Suprapubic skin (tissue), 3 donors: ENCODE results near the gene ULK4.
"Not testable (repeated sequence)": the region's sequence is repeated elsewhere in the genome, so short reads cannot be mapped to it uniquely, and the experiment has no call there.

Experiments used
- EP300 ChIP-seq: sonication (generic); formaldehyde crosslinking; IDR thresholded peaks from one replicate; pipeline ENCODE4 v1.6.1; 2017; ENCODE audit warnings: antibody characterized with exemption
- POLR2A ChIP-seq, 2 donors: fragments of 450-650 bp; IDR thresholded peaks; one replicate each; pipeline ENCODE4 v1.6.1; 2017; ENCODE audit warnings: antibody characterized with exemption in 2 of 2, mild to moderate bottlenecking in 2 of 2, moderate library complexity in 2 of 2
- TF ChIP-seq, protein P1 (sequence below), 2 donors: fragments of 200-600 bp in 1 of 2; fragments of 450-650 bp in 1 of 2; sonication (generic) in 1 of 2; IDR thresholded peaks; one replicate each; pipeline ENCODE4 v1.5.1; 2016 to 2019; ENCODE audit warnings: antibody characterized with exemption in 2 of 2, mild to moderate bottlenecking in 1 of 2, moderate library complexity in 1 of 2

DNA sequence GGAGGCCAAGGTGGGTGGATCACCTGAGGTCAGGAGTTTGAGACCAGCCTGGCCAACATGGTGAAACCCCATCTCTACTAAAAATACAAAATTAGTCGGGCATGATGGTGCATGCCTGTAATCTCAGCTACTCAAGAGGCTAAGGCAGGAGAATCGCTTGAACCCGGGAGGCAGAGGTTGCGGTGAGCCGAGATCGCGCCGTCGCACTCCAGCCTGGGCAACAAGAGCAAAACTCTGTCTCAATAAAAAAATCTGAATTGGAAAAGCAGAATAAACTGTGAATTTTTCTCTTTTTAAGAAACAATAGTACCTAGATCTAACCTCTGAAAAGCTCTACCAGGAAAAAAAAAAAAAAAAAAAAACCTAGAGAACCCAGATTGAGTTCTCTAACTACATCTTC, 84.2 kb downstream of the ULK4 start:
- TF ChIP-seq, protein P1, sequence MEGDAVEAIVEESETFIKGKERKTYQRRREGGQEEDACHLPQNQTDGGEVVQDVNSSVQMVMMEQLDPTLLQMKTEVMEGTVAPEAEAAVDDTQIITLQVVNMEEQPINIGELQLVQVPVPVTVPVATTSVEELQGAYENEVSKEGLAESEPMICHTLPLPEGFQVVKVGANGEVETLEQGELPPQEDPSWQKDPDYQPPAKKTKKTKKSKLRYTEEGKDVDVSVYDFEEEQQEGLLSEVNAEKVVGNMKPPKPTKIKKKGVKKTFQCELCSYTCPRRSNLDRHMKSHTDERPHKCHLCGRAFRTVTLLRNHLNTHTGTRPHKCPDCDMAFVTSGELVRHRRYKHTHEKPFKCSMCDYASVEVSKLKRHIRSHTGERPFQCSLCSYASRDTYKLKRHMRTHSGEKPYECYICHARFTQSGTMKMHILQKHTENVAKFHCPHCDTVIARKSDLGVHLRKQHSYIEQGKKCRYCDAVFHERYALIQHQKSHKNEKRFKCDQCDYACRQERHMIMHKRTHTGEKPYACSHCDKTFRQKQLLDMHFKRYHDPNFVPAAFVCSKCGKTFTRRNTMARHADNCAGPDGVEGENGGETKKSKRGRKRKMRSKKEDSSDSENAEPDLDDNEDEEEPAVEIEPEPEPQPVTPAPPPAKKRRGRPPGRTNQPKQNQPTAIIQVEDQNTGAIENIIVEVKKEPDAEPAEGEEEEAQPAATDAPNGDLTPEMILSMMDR (IDR thresholded peaks at IDR 0.05), result not testable (repeated sequence)
- not testable (repeated sequence) for TF ChIP-seq POLR2A (IDR thresholded peaks at IDR 0.05); EP300
